Thoracic aorta (tissue), 2 donors: ENCODE data around the gene SCRG1. TPM values are rescaled to one million over a fixed set of nuclear protein-coding genes. Genes with fewer than 3 reads are reported as not detected.

ENCODE experiments used
- ATAC-seq: fragments of 150-250 bp; one replicate; pipeline ENCODE4 v1.8.0; 2017; ENCODE audit warnings: low read depth; ENCODE audit not compliant: insufficient number of reproducible peaks, low FRiP score
- DNase-seq: peaks from one replicate; pipeline ENCODE4 v3.0.0-alpha.2; 2020; ENCODE audit warnings: low spot score
- H3K27ac ChIP-seq, 2 donors: fragments of 200-600 bp; sonication (generic); 1 replicate in 1 of 2; 2 replicates in 1 of 2; pipeline ENCODE4 v1.5.1; 2016; ENCODE audit warnings: mild to moderate bottlenecking in 2 of 2, moderate library complexity in 2 of 2
- H3K27me3 ChIP-seq: fragments of 200-600 bp; sonication (generic); replicated peaks from 2 replicates; pipeline ENCODE4 v1.6.0; 2016; ENCODE audit warnings: mild to moderate bottlenecking; ENCODE audit not compliant: insufficient read depth
- H3K36me3 ChIP-seq: fragments of 200-600 bp; sonication (generic); one replicate; pipeline ENCODE4 v1.5.1; 2016
- H3K4me1 ChIP-seq, 2 donors: fragments of 200-600 bp; sonication (generic); 1 replicate in 1 of 2; 2 replicates in 1 of 2; pipeline versions ENCODE4 v1.5.1 to v1.6.0; 2016; ENCODE audit warnings: low read depth in 2 of 2, mild to moderate bottlenecking in 1 of 2; ENCODE audit not compliant: control insufficient read depth in 1 of 2
- H3K4me3 ChIP-seq: fragments of 200-600 bp; sonication (generic); 2 replicates; pipeline ENCODE4 v1.5.1; 2016; ENCODE audit warnings: mild to moderate bottlenecking
- H3K9me3 ChIP-seq: fragments of 200-600 bp; sonication (generic); 2 replicates; pipeline ENCODE4 v1.5.1; 2016
- total RNA-seq, 2 donors: library from RNA; depleted of rRNA; stranded (reverse); fragments of >200 nt; gene quantifications; one replicate each; pipeline versions ENCODE4 v1.1.0 to v1.2.3, GENCODE V29; 2016
- TF ChIP-seq, protein P1 (sequence below): fragments of 200-600 bp; sonication (generic); IDR thresholded peaks from one replicate; pipeline ENCODE4 v1.5.1; 2019; ENCODE audit warnings: antibody characterized with exemption

Gene SCRG1
- total RNA-seq, 2 donors from 2014 or later = 6.9 to 9.7 TPM

DNA sequence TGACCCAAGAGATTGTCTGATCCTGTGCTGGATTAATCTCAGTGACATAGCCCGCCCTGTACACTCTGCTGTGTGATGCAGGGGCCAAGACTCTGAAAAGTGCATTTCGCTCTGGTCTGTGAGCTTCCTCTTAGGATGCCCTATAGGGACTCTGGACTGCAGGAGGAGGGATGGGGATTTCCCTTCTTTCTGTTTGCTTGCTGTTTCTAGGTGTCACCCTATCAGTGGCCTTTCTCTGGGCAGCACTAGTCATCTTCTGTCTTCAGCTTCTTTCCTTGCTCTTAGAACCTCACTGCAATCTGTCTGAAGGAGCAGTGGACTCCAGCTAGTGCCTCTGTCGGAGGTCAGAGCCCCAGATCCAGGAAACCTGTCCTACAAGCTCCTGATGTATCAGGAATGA lies 34.5 kb upstream of the SCRG1 start:
- ATAC-seq (no peak), DNase-seq (no peak)
- H3K27ac ChIP-seq = no peak overlapping the region
- H3K36me3 ChIP-seq = no peaks in the 10 kb centered on the region
- no peaks in the 10 kb centered on the region for H3K9me3 ChIP-seq
- TF ChIP-seq, protein P1, sequence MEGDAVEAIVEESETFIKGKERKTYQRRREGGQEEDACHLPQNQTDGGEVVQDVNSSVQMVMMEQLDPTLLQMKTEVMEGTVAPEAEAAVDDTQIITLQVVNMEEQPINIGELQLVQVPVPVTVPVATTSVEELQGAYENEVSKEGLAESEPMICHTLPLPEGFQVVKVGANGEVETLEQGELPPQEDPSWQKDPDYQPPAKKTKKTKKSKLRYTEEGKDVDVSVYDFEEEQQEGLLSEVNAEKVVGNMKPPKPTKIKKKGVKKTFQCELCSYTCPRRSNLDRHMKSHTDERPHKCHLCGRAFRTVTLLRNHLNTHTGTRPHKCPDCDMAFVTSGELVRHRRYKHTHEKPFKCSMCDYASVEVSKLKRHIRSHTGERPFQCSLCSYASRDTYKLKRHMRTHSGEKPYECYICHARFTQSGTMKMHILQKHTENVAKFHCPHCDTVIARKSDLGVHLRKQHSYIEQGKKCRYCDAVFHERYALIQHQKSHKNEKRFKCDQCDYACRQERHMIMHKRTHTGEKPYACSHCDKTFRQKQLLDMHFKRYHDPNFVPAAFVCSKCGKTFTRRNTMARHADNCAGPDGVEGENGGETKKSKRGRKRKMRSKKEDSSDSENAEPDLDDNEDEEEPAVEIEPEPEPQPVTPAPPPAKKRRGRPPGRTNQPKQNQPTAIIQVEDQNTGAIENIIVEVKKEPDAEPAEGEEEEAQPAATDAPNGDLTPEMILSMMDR = no peak
- H3K27me3 ChIP-seq = no peaks in the 10 kb centered on the region
- no peak overlapping the region for H3K4me3 ChIP-seq
- H3K4me1 ChIP-seq = peaks cover 3 to 13% of the 10 kb centered on the region in 2 donors

DNA sequence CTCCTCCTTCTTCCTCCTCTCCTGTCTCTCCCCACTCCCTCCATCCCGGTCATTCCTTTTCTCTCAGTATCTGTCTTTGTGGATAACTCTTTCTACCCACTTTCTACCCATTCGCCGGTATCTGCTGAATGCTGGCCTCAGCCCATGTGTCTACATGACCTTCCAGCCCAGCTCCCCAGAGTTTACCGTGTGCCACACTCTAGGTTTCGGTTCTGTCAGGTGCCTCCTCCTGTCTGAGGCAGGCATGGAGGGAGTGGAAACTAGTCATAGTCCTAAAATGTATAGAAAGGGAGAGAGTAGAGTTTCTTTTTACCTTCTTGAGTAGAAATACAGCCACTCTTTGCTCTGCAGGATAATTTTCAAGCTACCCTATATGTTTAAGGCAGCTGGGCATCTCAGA lies 33.5 kb upstream of the SCRG1 start:
- Histone ChIP-seq H3K4me3 (no peak overlapping the region), H3K27me3 (no peaks in the 10 kb centered on the region), H3K36me3 (no peaks in the 10 kb centered on the region), H3K27ac (no peak overlapping the region), H3K9me3 (no peaks in the 10 kb centered on the region), H3K4me1 (peaks cover 3 to 13% of the 10 kb centered on the region in 2 donors)
- DNase-seq (no peak), ATAC-seq (no peak)
- TF ChIP-seq, protein P1 = no peak

DNA sequence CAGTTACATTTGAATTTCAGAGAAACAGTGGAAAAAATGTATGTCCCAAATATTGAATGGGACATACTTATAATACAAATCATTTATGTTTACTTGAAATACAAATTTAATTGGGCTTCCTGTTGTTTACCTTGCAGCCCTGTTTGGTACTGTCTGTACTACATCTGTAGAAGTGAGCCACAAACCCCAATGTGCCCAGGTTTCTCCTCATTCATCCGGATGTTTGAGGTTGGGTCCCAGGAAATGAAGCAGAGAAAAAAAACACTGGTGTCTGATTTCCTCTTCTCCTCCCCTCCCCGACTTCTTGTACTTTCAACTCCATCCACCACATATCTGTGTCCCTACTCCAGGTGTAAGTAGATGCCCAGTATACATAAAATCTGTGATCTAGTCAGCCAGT lies 27.1 kb upstream of the SCRG1 start:
- Histone ChIP-seq H3K27ac (peak overlapping the region; percentile 21 to 75), H3K36me3 (no peaks in the 10 kb centered on the region)
- no peak for ATAC-seq

DNA sequence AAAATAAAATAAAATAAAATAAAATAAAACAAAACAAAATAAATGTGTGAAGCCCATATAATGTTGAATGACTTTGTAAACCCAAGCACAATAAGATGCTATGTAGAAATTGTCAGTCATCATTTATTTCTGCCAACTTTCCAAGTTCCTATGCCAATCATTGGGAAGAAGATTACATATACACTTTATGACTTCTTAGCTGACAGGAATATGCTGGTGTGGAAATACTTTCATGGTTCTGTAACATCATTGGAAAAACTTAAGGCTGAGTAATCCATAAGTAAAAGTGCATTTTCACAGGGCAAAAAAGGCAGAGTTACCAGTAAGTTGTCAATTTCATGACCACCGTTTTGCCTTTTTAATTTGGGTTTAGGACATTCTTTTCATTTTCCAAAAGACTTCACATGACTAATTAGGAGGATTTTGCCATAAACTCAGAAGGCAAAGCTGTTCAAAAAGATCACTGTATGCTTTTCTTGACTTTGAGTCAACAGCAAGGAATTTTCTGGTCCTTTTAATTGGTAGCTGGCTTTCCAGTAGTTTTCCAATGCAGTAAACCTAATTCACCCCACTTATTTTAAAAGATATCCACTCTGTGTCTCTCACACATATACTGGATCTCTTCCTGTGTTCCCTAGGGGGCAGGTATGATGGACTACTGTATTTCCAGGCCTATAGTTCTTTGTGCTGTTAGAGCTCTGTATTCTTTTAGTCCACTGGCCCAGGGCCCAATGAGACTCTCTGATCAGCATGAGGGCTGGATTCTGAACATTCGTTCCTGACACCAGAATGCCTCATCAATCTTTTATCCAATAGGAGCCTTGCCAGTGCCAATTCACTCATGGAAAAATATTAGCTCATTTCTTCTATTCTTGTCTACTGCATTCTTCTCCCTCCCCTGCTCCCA lies 26.2 kb upstream of the SCRG1 start:
- peak overlapping the region; percentile 21 to 75 for H3K27ac ChIP-seq

More for the DNA sequence above, 27.1 kb upstream of the SCRG1 start:
- H3K4me3 ChIP-seq = no peak overlapping the region
- H3K4me1 ChIP-seq = peaks cover 13 to 16% of the 10 kb centered on the region in 2 donors
- DNase-seq = no peak
- TF ChIP-seq, protein P1 = no peak
- no peaks in the 10 kb centered on the region for H3K27me3 ChIP-seq
- H3K9me3 ChIP-seq = no peaks in the 10 kb centered on the region

DNA sequence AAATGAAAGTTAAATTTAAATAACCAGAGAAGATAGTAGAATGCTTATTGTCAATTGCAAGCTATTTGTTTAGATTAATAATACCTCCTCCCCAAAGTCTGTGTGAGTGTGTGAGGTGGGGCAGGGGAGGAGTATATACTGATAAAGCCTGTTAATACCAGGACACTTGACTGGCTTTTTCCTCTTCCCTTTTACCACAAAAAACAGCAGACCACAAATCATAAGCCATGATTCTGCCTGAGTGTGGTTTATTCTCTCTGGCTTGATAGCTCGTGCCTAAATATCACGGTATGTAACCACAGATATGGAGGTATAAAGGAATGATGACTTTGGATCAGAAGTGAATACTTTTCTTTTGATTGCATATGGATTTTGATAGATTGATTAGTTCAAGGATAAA lies 21.9 kb upstream of the SCRG1 start:
- ATAC-seq (no peak), DNase-seq (no peak)
- Histone ChIP-seq H3K36me3 (no peaks in the 10 kb centered on the region), H3K9me3 (no peaks in the 10 kb centered on the region), H3K27ac (no peak overlapping the region), H3K4me1 (peaks cover 8 to 13% of the 10 kb centered on the region in 2 donors), H3K27me3 (no peaks in the 10 kb centered on the region), H3K4me3 (no peak overlapping the region)
- TF ChIP-seq, protein P1 = no peak

More for the DNA sequence above, 26.2 kb upstream of the SCRG1 start:
- Histone ChIP-seq H3K36me3 (no peaks in the 10 kb centered on the region), H3K4me3 (peak overlapping the region; percentile 15), H3K4me1 (peaks cover 16 to 17% of the 10 kb centered on the region in 2 donors), H3K27me3 (no peaks in the 10 kb centered on the region), H3K9me3 (no peaks in the 10 kb centered on the region)
- TF ChIP-seq, protein P1 = no peak
- peak; percentile 66 for ATAC-seq
- no peak for DNase-seq
